WI38 (cell line): Measurements from ENCODE around the gene ARHGEF11.

Source experiments
- H3K4me3 ChIP-seq: 2 replicates; pipeline ENCODE4 v1.5.1; 2011; ENCODE audit warnings: low read depth, mild to moderate bottlenecking, control low read depth, low read length
- CTCF ChIP-seq: IDR thresholded peaks from 2 replicates; pipeline ENCODE4 v1.5.1; 2012; ENCODE audit warnings: low read depth, mild to moderate bottlenecking, control low read depth, low read length

The ARHGEF11 gene

GRCh38 chr1:156900896-156901589, 144.5 kb downstream of the ARHGEF11 start:
- no peak overlapping the region for H3K4me3 ChIP-seq
- TF ChIP-seq CTCF, result no peak

- H3K4me3 ChIP-seq, result no peak overlapping the region
- no peak for TF ChIP-seq CTCF
Measured at GRCh38 chr1:156899956-156900718, 145.4 kb downstream of the ARHGEF11 start.

DNA sequence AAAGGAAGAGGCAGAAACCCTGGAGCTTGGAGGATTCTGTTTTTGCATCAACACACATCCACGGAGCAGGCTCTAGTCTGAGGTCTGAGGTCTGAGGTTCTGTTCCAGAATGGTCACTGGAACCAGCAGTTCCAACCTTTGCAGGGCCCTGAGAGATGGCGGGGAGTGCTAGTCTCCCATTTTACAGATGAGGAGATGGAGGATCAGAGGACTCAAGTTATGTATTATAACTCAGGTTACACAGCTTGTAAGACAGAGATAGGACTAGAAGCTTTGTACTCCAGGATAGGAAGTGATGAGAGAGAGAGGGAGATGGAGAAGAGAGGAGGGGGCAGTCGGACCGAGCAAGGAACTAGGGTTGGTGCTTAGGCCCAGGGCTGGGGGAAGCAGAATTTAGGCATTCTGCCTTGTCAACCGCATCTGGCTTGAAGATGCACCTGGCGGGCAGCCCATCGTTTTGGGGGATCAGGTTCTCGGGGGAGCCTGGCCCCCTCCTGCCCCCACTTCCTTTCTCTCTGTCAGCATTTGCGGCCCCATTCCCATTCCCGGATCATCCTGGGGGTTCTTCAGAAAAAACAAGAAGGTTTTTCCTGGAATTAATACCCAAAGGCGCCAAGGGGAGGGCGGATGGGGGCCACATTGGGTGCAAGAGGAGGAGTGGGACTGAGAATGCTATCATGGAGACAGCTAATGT, 146.4 kb downstream of the ARHGEF11 start:
- TF ChIP-seq CTCF, result no peak
- peak overlapping the region; percentile 42 for H3K4me3 ChIP-seq

DNA sequence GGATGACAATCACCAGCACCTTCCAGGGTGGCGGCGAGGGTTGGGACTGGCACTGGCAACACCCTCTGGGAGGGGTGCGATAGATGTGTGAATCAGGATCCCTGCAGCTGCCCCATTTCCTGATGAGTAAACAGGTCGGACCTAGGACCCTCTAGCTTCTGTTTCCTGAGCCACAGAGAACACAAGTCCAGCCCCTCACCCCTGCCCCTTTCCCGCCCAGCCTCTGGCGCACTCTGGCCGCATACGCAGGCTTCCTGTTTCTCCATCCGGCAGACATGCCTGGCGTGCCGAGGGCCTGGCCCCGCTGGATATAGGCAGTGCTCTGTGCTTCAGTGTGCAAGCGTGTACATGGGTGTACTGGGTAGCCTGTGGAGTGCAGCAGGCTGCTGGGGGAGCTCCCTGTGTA, 147.4 kb downstream of the ARHGEF11 start:
- no peak for TF ChIP-seq CTCF
- peak overlapping the region; percentile 42 for H3K4me3 ChIP-seq

DNA sequence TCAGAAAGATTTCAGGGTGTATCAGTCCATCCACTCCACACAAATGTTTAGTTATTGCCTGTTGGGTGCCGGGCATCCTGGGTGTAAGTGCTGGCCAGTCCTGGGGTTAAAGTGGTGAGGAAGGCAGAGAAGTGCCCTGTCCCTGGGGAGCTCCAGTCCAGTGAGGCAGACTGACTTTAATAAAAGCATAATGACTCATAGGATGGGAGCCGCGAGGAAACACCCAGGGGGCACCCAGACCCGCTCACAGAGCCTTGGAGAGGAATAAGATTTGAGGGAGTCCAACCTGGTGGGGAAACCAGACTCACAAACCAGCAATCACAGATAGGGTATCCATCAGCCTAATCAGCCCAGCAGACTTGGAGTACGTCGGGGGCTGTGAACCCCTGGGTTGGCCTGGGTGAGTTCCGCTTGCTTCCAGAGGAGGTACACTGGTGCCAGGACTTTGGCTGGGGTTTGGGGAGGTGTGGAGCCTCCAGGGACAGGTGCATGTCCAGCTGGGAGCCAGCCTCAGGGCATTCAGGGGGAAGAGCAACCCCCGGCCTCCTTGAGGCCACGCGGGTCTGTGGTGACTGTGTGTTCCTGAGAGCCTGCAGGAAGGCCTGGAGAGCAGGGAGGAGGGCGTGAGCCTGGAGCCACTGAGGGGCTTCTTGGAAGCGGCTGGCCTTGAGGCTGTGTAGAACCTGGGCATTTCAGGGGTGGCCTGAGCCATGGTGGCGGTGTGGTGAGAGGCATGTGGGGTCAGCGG, 148.3 kb downstream of the ARHGEF11 start:
- peak overlapping the region; percentile 1 for H3K4me3 ChIP-seq
- no peak for TF ChIP-seq CTCF

DNA sequence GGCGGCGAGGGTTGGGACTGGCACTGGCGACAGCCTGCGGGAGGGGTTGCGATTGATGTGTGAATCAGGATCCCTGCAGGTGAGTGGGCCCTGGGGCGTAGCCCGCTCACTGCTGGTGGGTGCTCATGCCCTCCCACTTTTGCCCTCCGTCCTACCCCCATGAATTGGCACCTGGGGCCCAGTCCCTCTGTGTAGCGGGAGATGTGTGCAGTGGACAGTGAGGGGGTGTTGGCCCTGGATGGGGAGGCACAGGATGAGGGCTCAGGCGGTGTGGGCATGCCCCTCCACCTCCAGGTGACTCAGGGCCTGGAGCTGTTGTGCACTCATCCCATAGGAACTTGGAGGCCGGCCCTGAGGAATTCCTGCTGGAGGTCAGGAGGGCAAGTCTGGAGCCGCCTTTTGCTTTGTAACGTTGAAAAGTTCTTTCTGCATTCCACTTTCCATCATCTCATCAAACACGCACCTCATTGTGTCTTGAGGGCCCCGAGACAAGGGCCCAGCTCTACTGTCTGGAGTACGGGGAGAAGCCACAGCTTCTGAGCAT, 149.0 kb downstream of the ARHGEF11 start:
- no peak for TF ChIP-seq CTCF
- H3K4me3 ChIP-seq, result peak overlapping the region; percentile 1; the same call in 1 of the 2 replicates
